RWPE1 (cell line): ENCODE data around the gene H1-8.

Experiments
- CTCF ChIA-PET: fragments of 350-600 bp; sonication (Branson Sonifier 250); formaldehyde crosslinking; extraction: SDS; loops from one replicate; lab custom pipeline; 2021; lab: Yijun Ruan, JAX
- POLR2A ChIA-PET: fragments of 400-600 bp; formaldehyde crosslinking; extraction: SDS; loops from one replicate; lab custom pipeline; 2020; ENCODE audit warnings: antibody characterized with exemption; ENCODE audit not compliant: low non-redundant PET; lab: Yijun Ruan, JAX
- DNase-seq: peaks from one replicate; pipeline ENCODE4 v3.0.0; 2012; ENCODE audit warnings: low spot score
- H3K27ac ChIP-seq: fragments of 450-650 bp; 2 replicates; pipeline ENCODE4 v1.5.1; 2017
- TF ChIP-seq, protein P1 (sequence below): fragments of 450-650 bp; conservative IDR thresholded peaks from 2 replicates; pipeline ENCODE4 v1.5.1; 2017; ENCODE audit warnings: low read depth, mild to moderate bottlenecking

Gene H1-8

DNA sequence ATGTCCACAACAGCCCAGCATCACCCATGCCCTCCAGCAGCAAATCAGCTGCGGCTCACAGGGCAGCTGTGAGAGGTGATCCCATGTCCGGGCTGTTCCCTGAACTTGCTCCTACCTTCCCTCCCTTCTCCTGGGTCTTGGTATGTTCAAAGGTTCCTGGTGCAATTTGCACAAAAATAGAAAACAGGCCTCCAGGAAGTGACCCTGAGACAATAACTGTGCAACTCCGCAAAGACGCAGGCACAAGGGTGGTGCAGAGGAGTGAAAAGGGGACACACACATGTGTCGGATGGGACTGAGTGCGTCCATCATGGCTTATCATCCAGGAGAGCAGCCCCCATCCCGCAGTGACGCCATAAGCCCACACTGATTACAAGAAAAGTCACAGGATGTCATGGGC is 47.2 kb downstream of the H1-8 start:
- CTCF ChIA-PET: no interaction called here
- H3K27ac ChIP-seq: no peak overlapping the region
- TF ChIP-seq, protein P1, sequence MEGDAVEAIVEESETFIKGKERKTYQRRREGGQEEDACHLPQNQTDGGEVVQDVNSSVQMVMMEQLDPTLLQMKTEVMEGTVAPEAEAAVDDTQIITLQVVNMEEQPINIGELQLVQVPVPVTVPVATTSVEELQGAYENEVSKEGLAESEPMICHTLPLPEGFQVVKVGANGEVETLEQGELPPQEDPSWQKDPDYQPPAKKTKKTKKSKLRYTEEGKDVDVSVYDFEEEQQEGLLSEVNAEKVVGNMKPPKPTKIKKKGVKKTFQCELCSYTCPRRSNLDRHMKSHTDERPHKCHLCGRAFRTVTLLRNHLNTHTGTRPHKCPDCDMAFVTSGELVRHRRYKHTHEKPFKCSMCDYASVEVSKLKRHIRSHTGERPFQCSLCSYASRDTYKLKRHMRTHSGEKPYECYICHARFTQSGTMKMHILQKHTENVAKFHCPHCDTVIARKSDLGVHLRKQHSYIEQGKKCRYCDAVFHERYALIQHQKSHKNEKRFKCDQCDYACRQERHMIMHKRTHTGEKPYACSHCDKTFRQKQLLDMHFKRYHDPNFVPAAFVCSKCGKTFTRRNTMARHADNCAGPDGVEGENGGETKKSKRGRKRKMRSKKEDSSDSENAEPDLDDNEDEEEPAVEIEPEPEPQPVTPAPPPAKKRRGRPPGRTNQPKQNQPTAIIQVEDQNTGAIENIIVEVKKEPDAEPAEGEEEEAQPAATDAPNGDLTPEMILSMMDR: no peak
- no peak for DNase-seq
- POLR2A ChIA-PET: no interaction called here

DNA sequence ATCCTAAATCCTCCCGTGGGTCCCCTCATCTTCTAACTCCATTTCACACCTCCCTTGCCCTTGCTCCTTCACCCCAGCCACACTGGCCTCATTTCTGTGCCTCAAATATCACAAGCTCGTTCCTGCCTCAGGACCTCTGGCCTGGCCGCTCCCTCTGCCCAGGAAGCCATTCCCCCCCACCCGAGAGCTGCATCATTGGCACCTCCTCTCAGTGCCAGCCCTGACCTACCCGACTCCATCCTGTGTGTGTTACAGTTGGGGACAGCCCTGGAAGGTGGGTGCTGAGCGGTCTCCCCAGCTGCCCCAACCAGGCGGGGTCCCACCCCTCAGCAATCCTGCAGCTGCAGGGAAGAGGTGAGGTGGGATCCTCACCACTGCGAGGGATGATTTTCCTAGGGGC is 49.0 kb downstream of the H1-8 start:
- ChIA-PET CTCF (no interaction called here), POLR2A (no interaction called here)
- no peak overlapping the region for H3K27ac ChIP-seq
- TF ChIP-seq, protein P1: no peak
- no peak for DNase-seq

DNA sequence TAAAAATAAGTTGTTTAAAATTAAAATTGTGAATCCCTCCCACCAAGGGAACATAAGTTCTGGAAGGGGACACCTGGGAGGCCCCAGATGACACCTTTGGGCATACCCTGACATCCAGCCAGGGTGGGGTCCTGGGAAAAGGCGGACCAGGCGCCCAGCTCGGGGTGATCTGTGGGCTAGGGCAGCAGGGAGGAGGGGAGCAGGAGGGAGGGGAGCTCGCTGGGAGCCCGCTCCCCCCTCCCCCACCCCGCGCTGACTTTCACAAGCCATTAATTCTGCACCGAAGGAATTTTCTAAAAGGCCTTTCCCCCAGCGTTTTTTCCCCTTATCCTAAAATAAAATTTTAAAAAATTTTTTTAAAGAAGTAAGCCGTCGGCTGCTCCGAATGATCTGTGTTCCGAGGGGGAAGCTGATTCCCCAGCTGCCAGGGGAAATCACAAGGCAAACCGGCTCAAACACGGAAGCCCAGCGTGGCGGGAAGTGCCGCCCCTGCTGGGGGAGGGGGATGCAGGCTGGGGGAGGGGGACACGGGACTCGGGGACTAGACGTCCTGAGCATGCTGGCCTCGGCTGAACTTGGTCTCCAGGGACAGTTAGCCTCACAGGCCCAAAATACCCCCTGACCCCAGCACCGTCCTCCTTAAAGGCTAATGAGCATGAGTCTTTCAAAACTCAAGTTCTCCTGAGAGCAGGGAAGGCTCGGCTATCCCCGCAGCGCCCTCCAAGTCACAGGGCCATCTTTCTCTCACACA is 49.6 kb downstream of the H1-8 start:
- DNase-seq: no peak
- POLR2A ChIA-PET: no interaction called here
- H3K27ac ChIP-seq: no peak overlapping the region
- TF ChIP-seq, protein P1: no peak
- CTCF ChIA-PET: no interaction called here

DNA sequence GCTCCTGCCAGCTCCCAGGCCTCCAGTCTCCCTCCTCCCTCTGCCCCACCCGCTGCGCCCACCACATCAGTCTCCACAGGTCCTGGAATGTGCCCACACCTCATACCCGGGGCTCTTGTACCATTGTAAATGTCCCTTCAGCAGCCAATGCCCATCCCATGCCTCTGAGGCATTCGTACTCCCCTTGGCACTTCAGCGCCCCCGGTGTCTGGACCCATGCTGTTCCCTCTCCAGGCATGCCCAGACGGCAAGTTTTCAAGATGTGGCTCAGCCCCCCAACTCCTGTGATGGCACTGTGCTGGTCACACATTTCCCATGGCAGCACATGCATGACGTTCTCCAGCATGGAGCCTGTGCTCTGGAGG is 50.2 kb downstream of the H1-8 start:
- ChIA-PET POLR2A (no interaction called here), CTCF (no interaction called here)
- no peak overlapping the region for H3K27ac ChIP-seq
- DNase-seq: no peak
- TF ChIP-seq, protein P1: no peak

DNA sequence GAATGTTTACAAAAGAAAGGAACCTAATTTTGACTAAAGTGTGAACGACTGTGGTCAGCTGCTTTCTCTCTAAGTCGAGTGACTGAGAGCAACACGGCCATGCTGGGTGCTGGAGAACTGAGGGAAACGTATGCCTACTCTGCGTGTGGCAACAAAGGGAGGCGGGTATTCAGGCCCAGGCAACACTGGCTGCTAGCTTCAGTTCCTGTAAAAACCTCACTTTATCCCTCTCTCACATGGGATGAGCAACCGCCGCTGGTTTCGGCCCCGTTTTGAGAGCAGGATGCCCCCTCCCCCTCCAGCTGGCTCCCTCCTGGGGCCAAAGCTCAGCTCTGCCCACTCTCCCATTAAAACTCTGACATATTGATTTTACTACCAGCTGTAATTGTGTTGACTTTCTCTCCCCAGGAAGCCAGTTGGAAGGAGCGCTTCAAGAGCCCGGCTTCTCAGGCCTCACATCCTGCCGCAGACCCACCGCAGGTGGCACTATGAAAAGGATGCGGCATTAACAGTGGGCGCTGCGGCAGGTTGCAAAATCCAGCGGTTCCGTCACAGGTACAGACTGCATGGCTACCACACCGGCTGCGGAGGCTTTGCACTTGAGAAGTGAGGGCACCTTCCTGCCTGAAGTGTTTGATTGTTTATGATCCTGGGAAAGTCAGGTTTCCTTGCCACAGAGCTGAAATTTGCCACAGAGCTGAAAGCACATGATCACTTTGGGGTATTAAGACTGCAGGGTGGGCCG is 50.8 kb downstream of the H1-8 start:
- no peak overlapping the region for H3K27ac ChIP-seq
- TF ChIP-seq, protein P1: no peak
- ChIA-PET POLR2A (no interaction called here), CTCF (no interaction called here)
- DNase-seq: no peak

DNA sequence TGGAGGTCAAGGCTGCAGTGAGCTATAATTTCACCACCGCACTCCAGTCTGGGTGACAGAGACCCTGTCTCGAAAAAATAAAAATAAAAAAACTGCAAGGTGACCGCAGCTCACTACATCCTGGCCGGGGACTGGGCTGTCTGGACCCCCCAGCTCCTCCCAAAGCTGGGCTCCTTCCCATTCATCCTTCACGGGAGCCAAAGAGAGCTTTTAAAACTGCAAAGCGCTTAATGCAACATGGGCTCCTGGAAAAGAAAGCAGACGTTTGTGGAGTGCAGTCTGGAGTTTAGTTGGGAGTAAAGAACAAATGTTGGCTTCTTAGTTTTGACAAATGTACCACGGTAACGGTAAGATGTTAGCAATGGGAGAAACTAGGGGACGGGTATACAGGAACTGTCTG is 51.4 kb downstream of the H1-8 start:
- H3K27ac ChIP-seq: no peak overlapping the region
- TF ChIP-seq, protein P1: no peak
- ChIA-PET CTCF (no interaction called here), POLR2A (no interaction called here)
- no peak for DNase-seq
